Large intestine (tissue), 3 donors: ENCODE data around the gene VPS51. TPM values are rescaled to one million over a fixed set of nuclear protein-coding genes. Genes with fewer than 3 reads are reported as not detected.

ENCODE experiments used
- DNase-seq, 2 donors: peaks; one replicate each; pipeline versions ENCODE4 v3.0.0 to v3.0.0-alpha.2; 2013
- H3K27ac ChIP-seq: one replicate; pipeline ENCODE4 v1.5.1; 2013; ENCODE audit warnings: low read length
- H3K27me3 ChIP-seq: 2 replicates; pipeline ENCODE4 v1.6.1; 2013; ENCODE audit warnings: low read length; ENCODE audit not compliant: control insufficient read depth, insufficient read depth
- H3K36me3 ChIP-seq: 2 replicates; pipeline ENCODE4 v1.6.1; 2013; ENCODE audit warnings: low read length; ENCODE audit not compliant: control insufficient read depth, insufficient read depth
- H3K4me1 ChIP-seq: one replicate; pipeline ENCODE4 v1.6.1; 2013; ENCODE audit warnings: low read length; ENCODE audit not compliant: control insufficient read depth, insufficient read depth
- H3K4me3 ChIP-seq: one replicate; pipeline ENCODE4 v1.5.1; 2013; ENCODE audit warnings: low read length
- H3K9me3 ChIP-seq: one replicate; pipeline ENCODE4 v1.6.1; 2013; ENCODE audit warnings: mild to moderate bottlenecking, low read depth, low read length, moderate library complexity; ENCODE audit not compliant: control insufficient read depth
- WGBS: methylation state at CpG from one replicate; pipeline ENCODE4 v1.1.5; 2013; ENCODE audit warnings: low lambda C conversion rate; ENCODE audit not compliant: insufficient coverage; 5-methylcytosine and 5-hydroxymethylcytosine counted together
- polyA plus RNA-seq: library from polyadenylated mRNA; unstranded; fragments of 120-200 nt; gene quantifications from one replicate; pipeline ENCODE4 v1.2.1, GENCODE V29; 2013

VPS51 gene
- polyA plus RNA-seq, 1 donor = 102 TPM

GRCh38 chr11:65152122-65152521, 56.1 kb downstream of the VPS51 start:
- no peaks in the 10 kb centered on the region for H3K9me3 ChIP-seq
- H3K36me3 ChIP-seq = no peaks in the 10 kb centered on the region
- H3K27me3 ChIP-seq = no peaks in the 10 kb centered on the region
- no peak overlapping the region for H3K4me3 ChIP-seq
- DNase-seq = no peak
- WGBS = 100% methylated on average over 1 of the region's 2 CpGs
- H3K4me1 ChIP-seq = peaks cover 2% of the 10 kb centered on the region
- H3K27ac ChIP-seq = no peak overlapping the region

DNA sequence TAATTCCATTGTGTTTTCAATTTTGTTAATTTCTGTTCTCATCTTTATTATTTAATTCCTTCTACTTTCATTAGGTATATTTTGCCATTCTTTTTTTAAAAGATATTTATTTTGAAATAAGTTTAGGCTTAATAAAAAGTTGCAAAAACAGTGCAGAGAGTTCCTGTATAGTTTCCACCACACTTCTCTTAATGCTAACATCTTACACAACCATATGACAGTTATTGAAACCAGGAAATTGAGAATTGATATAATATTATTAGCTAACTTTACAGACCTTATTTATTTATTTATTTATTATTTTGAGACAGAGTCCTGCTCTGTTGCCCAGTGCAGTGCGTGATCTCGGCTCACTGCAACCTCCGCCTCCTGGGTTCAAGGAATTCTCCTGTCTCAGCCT, 60.2 kb downstream of the VPS51 start:
- no CpG with 5 or more reads among the region's 3 CpGs for WGBS

DNA sequence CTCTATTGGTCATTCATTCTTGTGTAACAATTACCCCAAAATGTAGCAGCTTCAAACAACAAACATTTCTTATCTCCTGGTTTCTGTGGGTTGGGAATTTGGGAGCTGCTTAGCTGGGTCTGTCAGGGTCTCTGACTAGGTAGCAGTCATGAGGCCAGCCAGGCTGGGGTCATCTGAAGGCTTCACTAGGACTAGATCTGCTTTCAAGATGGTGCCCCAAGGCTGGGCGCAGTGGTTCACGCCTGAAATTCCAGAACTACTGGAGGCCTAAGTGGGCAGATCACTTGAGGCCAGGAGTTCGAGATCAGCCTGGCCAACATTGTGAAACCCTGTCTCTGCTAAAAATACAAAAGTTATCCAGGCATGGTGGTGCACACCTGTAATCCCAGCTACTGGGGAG, 60.9 kb downstream of the VPS51 start:
- no peak overlapping the region for H3K27ac ChIP-seq
- WGBS = no CpG with 5 or more reads among the region's 3 CpGs

More for the DNA sequence above, 60.2 kb downstream of the VPS51 start:
- Histone ChIP-seq H3K27ac (no peak overlapping the region), H3K9me3 (no peaks in the 10 kb centered on the region), H3K4me1 (no peaks in the 10 kb centered on the region), H3K27me3 (no peaks in the 10 kb centered on the region), H3K36me3 (no peaks in the 10 kb centered on the region), H3K4me3 (no peak overlapping the region)
- DNase-seq = no peak

GRCh38 chr11:65157336-65157735, 61.3 kb downstream of the VPS51 start:
- no peaks in the 10 kb centered on the region for H3K4me1 ChIP-seq
- H3K36me3 ChIP-seq = no peaks in the 10 kb centered on the region
- no peaks in the 10 kb centered on the region for H3K27me3 ChIP-seq
- DNase-seq = no peak
- no peak overlapping the region for H3K27ac ChIP-seq
- no CpG with 5 or more reads among the region's 3 CpGs for WGBS
- H3K9me3 ChIP-seq = no peaks in the 10 kb centered on the region
- H3K4me3 ChIP-seq = no peak overlapping the region

More for the DNA sequence above, 60.9 kb downstream of the VPS51 start:
- Histone ChIP-seq H3K36me3 (no peaks in the 10 kb centered on the region), H3K4me1 (no peaks in the 10 kb centered on the region), H3K4me3 (no peak overlapping the region), H3K9me3 (no peaks in the 10 kb centered on the region), H3K27me3 (no peaks in the 10 kb centered on the region)
- DNase-seq = no peak

DNA sequence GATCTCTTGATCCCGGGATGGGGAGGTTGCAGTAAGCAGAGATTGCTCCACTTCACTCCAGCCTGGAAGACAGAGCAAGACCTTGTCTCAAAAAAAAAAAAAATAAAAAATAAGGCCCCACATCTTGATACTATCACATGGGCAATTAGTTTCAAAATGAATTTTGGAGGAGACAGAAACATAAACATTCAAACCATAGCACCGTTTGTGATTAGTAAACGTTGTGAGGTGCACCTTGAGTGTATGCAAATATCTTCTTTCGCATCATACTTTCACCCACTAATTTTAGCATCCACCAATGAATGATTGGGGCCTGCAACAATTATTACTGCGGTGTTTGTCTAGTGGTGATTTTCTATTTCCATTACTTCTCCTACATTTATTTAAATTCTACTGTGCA, 63.0 kb downstream of the VPS51 start:
- Histone ChIP-seq H3K27me3 (no peaks in the 10 kb centered on the region), H3K4me3 (no peak overlapping the region), H3K4me1 (no peaks in the 10 kb centered on the region), H3K27ac (no peak overlapping the region), H3K9me3 (no peaks in the 10 kb centered on the region), H3K36me3 (no peaks in the 10 kb centered on the region)
- 65% methylated on average over 4 of the region's 5 CpGs for WGBS
- DNase-seq = no peak

GRCh38 chr11:65160643-65161042, 64.6 kb downstream of the VPS51 start:
- WGBS = 89% methylated on average over 1 of the region's 3 CpGs
- Histone ChIP-seq H3K27me3 (no peaks in the 10 kb centered on the region), H3K9me3 (no peaks in the 10 kb centered on the region), H3K27ac (no peak overlapping the region), H3K4me3 (no peak overlapping the region), H3K4me1 (peaks cover 2% of the 10 kb centered on the region), H3K36me3 (no peaks in the 10 kb centered on the region)
- DNase-seq = no peak

Other genes starting within 250 kb of the VPS51 start
- gene EHD1, start 217.6 kb upstream of the VPS51 start, polyA plus RNA-seq = 94.8 TPM
- 18.4 TPM for gene ATG2A, start 179.0 kb upstream of the VPS51 start, polyA plus RNA-seq
- 11.6 TPM for gene PPP2R5B, start 171.5 kb upstream of the VPS51 start, polyA plus RNA-seq
- 0.24 TPM for gene GPHA2, start 160.3 kb upstream of the VPS51 start, polyA plus RNA-seq
- 0.09 TPM for gene MAJIN, start 124.1 kb upstream of the VPS51 start, polyA plus RNA-seq
- 15.7 TPM for gene BATF2, start 99.2 kb upstream of the VPS51 start, polyA plus RNA-seq
- 83.3 TPM for gene ARL2, start 82.1 kb upstream of the VPS51 start, polyA plus RNA-seq
- 37.7 TPM for gene SNX15, start 68.8 kb upstream of the VPS51 start, polyA plus RNA-seq
- gene SAC3D1, start 55.0 kb upstream of the VPS51 start, polyA plus RNA-seq = 8.9 TPM
- gene NAALADL1, start 37.7 kb upstream of the VPS51 start, polyA plus RNA-seq = 8.9 TPM
- gene CDCA5, start 12.2 kb upstream of the VPS51 start, polyA plus RNA-seq = 11.3 TPM
- gene ZFPL1, start 12.0 kb upstream of the VPS51 start, polyA plus RNA-seq = 35.8 TPM
- gene TM7SF2, start 15.7 kb downstream of the VPS51 start, polyA plus RNA-seq = 56.4 TPM
- gene ZNHIT2, start 21.5 kb downstream of the VPS51 start, polyA plus RNA-seq = 6.4 TPM
- gene FAU, start 25.9 kb downstream of the VPS51 start, polyA plus RNA-seq = 1,012 TPM
- 35.1 TPM for gene MRPL49, start 26.1 kb downstream of the VPS51 start, polyA plus RNA-seq
- gene SYVN1, start 38.3 kb downstream of the VPS51 start, polyA plus RNA-seq = 37.9 TPM
- gene SPDYC, start 74.0 kb downstream of the VPS51 start, polyA plus RNA-seq = not detected
- gene CAPN1, start 85.7 kb downstream of the VPS51 start, polyA plus RNA-seq = 106 TPM
- gene POLA2, start 165.7 kb downstream of the VPS51 start, polyA plus RNA-seq = 13.6 TPM
- gene CDC42EP2, start 218.7 kb downstream of the VPS51 start, polyA plus RNA-seq = 10.5 TPM
- gene DPF2, start 237.6 kb downstream of the VPS51 start, polyA plus RNA-seq = 48.9 TPM